ENCODE results near the gene NRIP1. TPM values are rescaled to one million over a fixed set of nuclear protein-coding genes. Genes with fewer than 3 reads are reported as not detected.

The NRIP1 gene
- total RNA-seq, 2 donors from 2014 or later = 29.9 to 35.9 TPM

DNA sequence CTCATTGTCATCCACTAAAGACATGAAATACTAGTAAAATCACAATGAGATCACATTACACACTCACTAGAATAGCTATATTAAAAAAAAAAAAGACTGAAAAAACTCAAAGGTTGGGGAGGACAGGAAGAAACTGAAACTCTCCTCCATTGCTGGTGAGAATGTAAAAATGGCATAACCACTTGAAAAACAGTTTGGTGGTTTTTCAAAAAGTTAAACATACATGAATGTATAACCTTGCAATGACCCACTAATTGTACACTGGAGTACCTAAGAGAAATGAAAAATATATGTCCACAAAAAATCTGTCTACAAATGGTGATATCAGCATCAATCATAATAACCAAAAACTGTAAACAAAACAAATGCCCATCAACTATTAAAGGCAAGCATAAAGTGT lies 44.0 kb downstream of the NRIP1 start:
- H3K27me3 Mint-ChIP-seq (ENCODE audit: insufficient read depth) = no peaks in the 10 kb centered on the region
- H3K4me3 ChIP-seq (ENCODE audit: low read length) = no peak overlapping the region
- H3K9ac ChIP-seq (ENCODE audit: extremely low read depth, low read length, poor library complexity, severe bottlenecking) = no peak overlapping the region
- H3K9me3 Mint-ChIP-seq = peaks cover 8% of the 10 kb centered on the region
- no peak overlapping the region for H3K27ac Mint-ChIP-seq
- TF ChIP-seq, protein P1, sequence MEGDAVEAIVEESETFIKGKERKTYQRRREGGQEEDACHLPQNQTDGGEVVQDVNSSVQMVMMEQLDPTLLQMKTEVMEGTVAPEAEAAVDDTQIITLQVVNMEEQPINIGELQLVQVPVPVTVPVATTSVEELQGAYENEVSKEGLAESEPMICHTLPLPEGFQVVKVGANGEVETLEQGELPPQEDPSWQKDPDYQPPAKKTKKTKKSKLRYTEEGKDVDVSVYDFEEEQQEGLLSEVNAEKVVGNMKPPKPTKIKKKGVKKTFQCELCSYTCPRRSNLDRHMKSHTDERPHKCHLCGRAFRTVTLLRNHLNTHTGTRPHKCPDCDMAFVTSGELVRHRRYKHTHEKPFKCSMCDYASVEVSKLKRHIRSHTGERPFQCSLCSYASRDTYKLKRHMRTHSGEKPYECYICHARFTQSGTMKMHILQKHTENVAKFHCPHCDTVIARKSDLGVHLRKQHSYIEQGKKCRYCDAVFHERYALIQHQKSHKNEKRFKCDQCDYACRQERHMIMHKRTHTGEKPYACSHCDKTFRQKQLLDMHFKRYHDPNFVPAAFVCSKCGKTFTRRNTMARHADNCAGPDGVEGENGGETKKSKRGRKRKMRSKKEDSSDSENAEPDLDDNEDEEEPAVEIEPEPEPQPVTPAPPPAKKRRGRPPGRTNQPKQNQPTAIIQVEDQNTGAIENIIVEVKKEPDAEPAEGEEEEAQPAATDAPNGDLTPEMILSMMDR (conservative IDR thresholded peaks at IDR 0.05) = no peak
- H3K36me3 ChIP-seq (ENCODE audit: control insufficient read depth, insufficient read depth, low read length) = peaks cover 9% of the 10 kb centered on the region
- no peaks in the 10 kb centered on the region for H3K4me1 ChIP-seq (ENCODE audit: control insufficient read depth, insufficient read depth, low read length)
- peaks cover 3% of the 10 kb centered on the region for H3K4me1 Mint-ChIP-seq
- H3K27me3 ChIP-seq (ENCODE audit: control insufficient read depth, insufficient read depth, low read length, poor library complexity, severe bottlenecking) = no peaks in the 10 kb centered on the region
- H3K36me3 Mint-ChIP-seq (ENCODE audit: low read depth) = peaks cover 10% of the 10 kb centered on the region
- no peak overlapping the region for H3K27ac ChIP-seq (ENCODE audit: low read depth, low read length)
- H3K4me3 Mint-ChIP-seq = no peak overlapping the region
- no peak for DNase-seq
- peaks cover 7% of the 10 kb centered on the region for H3K9me3 ChIP-seq (ENCODE audit: control insufficient read depth, low read length)

DNA sequence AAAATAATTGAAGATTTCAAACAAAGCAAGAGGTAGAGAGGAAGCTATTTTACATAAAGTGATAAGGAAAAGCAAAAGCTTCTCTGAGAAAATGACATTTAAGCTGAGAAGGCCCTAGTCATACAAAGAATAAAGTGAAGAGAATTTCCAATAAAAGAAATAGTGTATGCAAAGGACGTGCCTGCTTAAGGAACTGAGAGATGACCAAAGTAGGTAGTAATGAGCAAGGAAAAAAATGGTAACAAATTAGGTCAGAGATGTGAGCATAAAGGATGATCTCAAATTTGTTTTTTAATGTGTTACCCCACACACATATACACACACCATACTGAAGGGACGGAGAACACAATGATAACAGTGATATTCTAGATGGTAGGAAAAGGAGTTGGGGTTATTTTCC lies 46.4 kb downstream of the NRIP1 start:
- Histone ChIP-seq H3K4me3 (ENCODE audit: low read length) (no peak overlapping the region), H3K27ac (ENCODE audit: low read depth, low read length) (no peak overlapping the region), H3K27me3 (ENCODE audit: control insufficient read depth, insufficient read depth, low read length, poor library complexity, severe bottlenecking) (no peaks in the 10 kb centered on the region), H3K9ac (ENCODE audit: extremely low read depth, low read length, poor library complexity, severe bottlenecking) (no peak overlapping the region), H3K9me3 (ENCODE audit: control insufficient read depth, low read length) (peaks cover 7% of the 10 kb centered on the region), H3K4me1 (ENCODE audit: control insufficient read depth, insufficient read depth, low read length) (no peaks in the 10 kb centered on the region), H3K36me3 (ENCODE audit: control insufficient read depth, insufficient read depth, low read length) (peaks cover 10% of the 10 kb centered on the region)
- Mint-ChIP-seq H3K4me1 (peaks cover 3% of the 10 kb centered on the region), H3K9me3 (peaks cover 8% of the 10 kb centered on the region), H3K4me3 (no peak overlapping the region), H3K27me3 (ENCODE audit: insufficient read depth) (no peaks in the 10 kb centered on the region), H3K27ac (no peak overlapping the region), H3K36me3 (ENCODE audit: low read depth) (peaks cover 10% of the 10 kb centered on the region)
- WGBS, 2 experiments (ENCODE audit: insufficient coverage in 1 of 2, insufficient read length in 1 of 2) = 90 to 93% methylated on average over 1 of the region's 2 CpGs
- TF ChIP-seq, protein P1 (conservative IDR thresholded peaks at IDR 0.05) = no peak
- DNase-seq = no peak

DNA sequence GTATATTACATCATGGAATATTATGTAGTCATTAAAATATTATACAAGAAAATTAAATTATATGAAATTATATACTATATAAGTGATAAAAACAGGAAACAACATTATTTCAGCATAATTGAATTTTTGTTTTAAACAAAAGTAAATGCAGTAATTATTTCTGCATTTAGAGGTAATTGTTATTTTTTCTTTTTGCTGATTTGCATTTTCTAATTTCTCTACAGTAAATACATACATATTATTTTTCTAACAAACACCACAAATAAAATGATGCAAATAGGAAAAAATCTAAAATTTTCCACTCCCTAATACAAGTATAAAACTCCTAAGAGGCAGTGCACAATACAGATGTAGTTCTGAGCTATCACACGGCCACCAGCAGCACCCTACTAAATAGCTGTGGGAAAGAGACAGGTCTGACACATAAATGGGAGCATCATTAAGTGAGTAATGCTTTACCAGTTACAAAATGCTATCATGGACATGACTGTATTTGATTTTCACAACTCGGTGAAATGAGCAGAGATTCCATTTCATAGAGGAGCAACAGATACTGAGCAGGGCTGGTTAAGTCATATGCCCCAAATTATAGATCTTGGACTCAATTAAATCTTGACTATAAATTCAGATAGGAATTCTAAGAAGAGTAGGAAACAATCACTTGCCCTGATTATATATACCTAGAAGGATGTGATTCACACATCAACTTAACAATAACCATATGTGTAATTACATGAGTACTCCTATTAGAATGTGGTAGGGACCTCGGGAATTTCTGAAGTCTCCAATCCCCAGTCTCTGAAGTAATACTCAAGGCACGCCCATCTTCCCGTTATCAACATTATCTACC lies 49.0 kb downstream of the NRIP1 start:
- Histone ChIP-seq H3K27ac (ENCODE audit: low read depth, low read length) (no peak overlapping the region), H3K36me3 (ENCODE audit: control insufficient read depth, insufficient read depth, low read length) (peaks cover 13% of the 10 kb centered on the region), H3K4me3 (ENCODE audit: low read length) (no peak overlapping the region), H3K4me1 (ENCODE audit: control insufficient read depth, insufficient read depth, low read length) (no peaks in the 10 kb centered on the region), H3K27me3 (ENCODE audit: control insufficient read depth, insufficient read depth, low read length, poor library complexity, severe bottlenecking) (no peaks in the 10 kb centered on the region), H3K9ac (ENCODE audit: extremely low read depth, low read length, poor library complexity, severe bottlenecking) (no peak overlapping the region), H3K9me3 (ENCODE audit: control insufficient read depth, low read length) (no peaks in the 10 kb centered on the region)
- DNase-seq = no peak
- WGBS, 2 experiments (ENCODE audit: insufficient coverage in 1 of 2, insufficient read length in 1 of 2) = 95 to 100% methylated on average over 1 to 5 of the region's 5 CpGs
- peaks cover 2% of the 10 kb centered on the region for H3K36me3 Mint-ChIP-seq (ENCODE audit: low read depth)
- no peak overlapping the region for H3K4me3 Mint-ChIP-seq
- no peaks in the 10 kb centered on the region for H3K27me3 Mint-ChIP-seq (ENCODE audit: insufficient read depth)
- no peak overlapping the region for H3K27ac Mint-ChIP-seq
- H3K9me3 Mint-ChIP-seq = no peaks in the 10 kb centered on the region
- TF ChIP-seq, protein P1 (conservative IDR thresholded peaks at IDR 0.05) = no peak
- peaks cover 3% of the 10 kb centered on the region for H3K4me1 Mint-ChIP-seq
